Activated naive CD4-positive, alpha-beta T cell treated with anti-CD3 and anti-CD28 coated beads, Interleukin-2, amount 50 U/mL, for 24 hours (primary cell): ENCODE measurements around the gene CPLX1.
A peak's percentile ranks its signal among the peaks of the same experiment; 100 is the strongest.

Source experiments
- H3K27ac Mint-ChIP-seq: one replicate; pipeline ENCODE4 v1.8.0; 2021; ENCODE audit warnings: mild to moderate bottlenecking, mixed read lengths
- H3K27me3 Mint-ChIP-seq: one replicate; pipeline ENCODE4 v1.8.0; 2021; ENCODE audit warnings: mixed read lengths
- H3K36me3 Mint-ChIP-seq: one replicate; pipeline ENCODE4 v1.8.0; 2021; ENCODE audit warnings: mixed read lengths
- H3K4me1 Mint-ChIP-seq: one replicate; pipeline ENCODE4 v1.8.0; 2021; ENCODE audit warnings: mixed read lengths
- H3K4me3 Mint-ChIP-seq: one replicate; pipeline ENCODE4 v1.8.0; 2021; ENCODE audit warnings: mild to moderate bottlenecking, mixed read lengths
- H3K9me3 Mint-ChIP-seq: one replicate; pipeline ENCODE4 v1.8.0; 2021; ENCODE audit warnings: mixed read lengths

The CPLX1 gene

GRCh38 chr4:825971-826330, at the start of gene CPLX1:
CPLX1 (minus strand) TSS chr4:826129; CDS start chr4:824522, 1,607 bp downstream.
- no peak within 1 kb of the TSS for H3K27ac Mint-ChIP-seq
- peak within 1 kb of the TSS; percentile 4 for H3K4me3 Mint-ChIP-seq
- no peaks in the 10 kb centered on the region for H3K9me3 Mint-ChIP-seq
- peaks cover 1% of the 10 kb centered on the region for H3K36me3 Mint-ChIP-seq
- peaks cover 32% of the 10 kb centered on the region for H3K27me3 Mint-ChIP-seq
- peaks cover 5% of the 10 kb centered on the region for H3K4me1 Mint-ChIP-seq

- peaks cover 24% of the 10 kb centered on the region for H3K4me1 Mint-ChIP-seq
- H3K9me3 Mint-ChIP-seq, result no peaks in the 10 kb centered on the region
- H3K36me3 Mint-ChIP-seq, result peaks cover 17% of the 10 kb centered on the region
- peak overlapping the region; percentile 69 for H3K27ac Mint-ChIP-seq
- H3K4me3 Mint-ChIP-seq, result no peak overlapping the region
- no peaks in the 10 kb centered on the region for H3K27me3 Mint-ChIP-seq
These were observed 49.3 kb upstream of the CPLX1 start for GRCh38 chr4:874971-875817.

- no peak overlapping the region for H3K4me3 Mint-ChIP-seq
- no peaks in the 10 kb centered on the region for H3K27me3 Mint-ChIP-seq
- H3K4me1 Mint-ChIP-seq, result peaks cover 12% of the 10 kb centered on the region
- H3K9me3 Mint-ChIP-seq, result no peaks in the 10 kb centered on the region
- peaks cover 14% of the 10 kb centered on the region for H3K36me3 Mint-ChIP-seq
- no peak overlapping the region for H3K27ac Mint-ChIP-seq
These were observed 48.1 kb upstream of the CPLX1 start for GRCh38 chr4:874056-874455.

- Mint-ChIP-seq H3K36me3 (peaks cover 14% of the 10 kb centered on the region), H3K27ac (no peak overlapping the region), H3K4me3 (no peak overlapping the region), H3K4me1 (no peaks in the 10 kb centered on the region), H3K27me3 (no peaks in the 10 kb centered on the region), H3K9me3 (no peaks in the 10 kb centered on the region)
These were observed 46.5 kb upstream of the CPLX1 start for GRCh38 chr4:872241-872981.

GRCh38 chr4:871484-871883, 45.6 kb upstream of the CPLX1 start:
- peaks cover 11% of the 10 kb centered on the region for H3K36me3 Mint-ChIP-seq
- no peaks in the 10 kb centered on the region for H3K27me3 Mint-ChIP-seq
- no peaks in the 10 kb centered on the region for H3K9me3 Mint-ChIP-seq
- no peaks in the 10 kb centered on the region for H3K4me1 Mint-ChIP-seq
- H3K27ac Mint-ChIP-seq, result no peak overlapping the region
- H3K4me3 Mint-ChIP-seq, result no peak overlapping the region

- Mint-ChIP-seq H3K9me3 (no peaks in the 10 kb centered on the region), H3K4me3 (no peak overlapping the region), H3K27me3 (no peaks in the 10 kb centered on the region), H3K36me3 (peaks cover 12% of the 10 kb centered on the region), H3K27ac (no peak overlapping the region), H3K4me1 (no peaks in the 10 kb centered on the region)
These were observed 45.0 kb upstream of the CPLX1 start for GRCh38 chr4:870951-871350.

- Mint-ChIP-seq H3K27ac (no peak overlapping the region), H3K9me3 (no peaks in the 10 kb centered on the region), H3K27me3 (no peaks in the 10 kb centered on the region), H3K4me1 (no peaks in the 10 kb centered on the region), H3K4me3 (no peak overlapping the region), H3K36me3 (peaks cover 6% of the 10 kb centered on the region)
These were observed 43.8 kb upstream of the CPLX1 start for GRCh38 chr4:869776-870175.

GRCh38 chr4:868421-868820, 42.5 kb upstream of the CPLX1 start:
- peaks cover 4% of the 10 kb centered on the region for H3K36me3 Mint-ChIP-seq
- H3K9me3 Mint-ChIP-seq, result no peaks in the 10 kb centered on the region

GRCh38 chr4:867526-868250, 41.8 kb upstream of the CPLX1 start:
- peaks cover 12% of the 10 kb centered on the region for H3K36me3 Mint-ChIP-seq
- no peaks in the 10 kb centered on the region for H3K27me3 Mint-ChIP-seq
- no peak overlapping the region for H3K4me3 Mint-ChIP-seq
- no peak overlapping the region for H3K27ac Mint-ChIP-seq
- H3K4me1 Mint-ChIP-seq, result no peaks in the 10 kb centered on the region
- H3K9me3 Mint-ChIP-seq, result no peaks in the 10 kb centered on the region

More at GRCh38 chr4:868421-868820, 42.5 kb upstream of the CPLX1 start:
- Mint-ChIP-seq H3K27me3 (no peaks in the 10 kb centered on the region), H3K4me3 (no peak overlapping the region), H3K27ac (no peak overlapping the region), H3K4me1 (no peaks in the 10 kb centered on the region)

- H3K27ac Mint-ChIP-seq, result no peak overlapping the region
- H3K4me3 Mint-ChIP-seq, result no peak overlapping the region
- peaks cover 12% of the 10 kb centered on the region for H3K36me3 Mint-ChIP-seq
- no peaks in the 10 kb centered on the region for H3K9me3 Mint-ChIP-seq
- H3K27me3 Mint-ChIP-seq, result no peaks in the 10 kb centered on the region
- no peaks in the 10 kb centered on the region for H3K4me1 Mint-ChIP-seq
These were observed 40.9 kb upstream of the CPLX1 start for GRCh38 chr4:866761-867390.

GRCh38 chr4:866068-866760, 40.3 kb upstream of the CPLX1 start:
- Mint-ChIP-seq H3K9me3 (no peaks in the 10 kb centered on the region), H3K4me3 (no peak overlapping the region), H3K27me3 (no peaks in the 10 kb centered on the region), H3K27ac (no peak overlapping the region), H3K4me1 (no peaks in the 10 kb centered on the region), H3K36me3 (peaks cover 14% of the 10 kb centered on the region)

GRCh38 chr4:865572-865971, 39.6 kb upstream of the CPLX1 start:
- no peak overlapping the region for H3K4me3 Mint-ChIP-seq
- peaks cover 16% of the 10 kb centered on the region for H3K36me3 Mint-ChIP-seq
- no peaks in the 10 kb centered on the region for H3K4me1 Mint-ChIP-seq
- no peaks in the 10 kb centered on the region for H3K9me3 Mint-ChIP-seq
- no peak overlapping the region for H3K27ac Mint-ChIP-seq
- H3K27me3 Mint-ChIP-seq, result no peaks in the 10 kb centered on the region

GRCh38 chr4:865121-865465, 39.2 kb upstream of the CPLX1 start:
- Mint-ChIP-seq H3K36me3 (peaks cover 14% of the 10 kb centered on the region), H3K9me3 (no peaks in the 10 kb centered on the region), H3K4me3 (no peak overlapping the region), H3K4me1 (no peaks in the 10 kb centered on the region), H3K27me3 (no peaks in the 10 kb centered on the region), H3K27ac (no peak overlapping the region)

GRCh38 chr4:864456-865120, 38.7 kb upstream of the CPLX1 start:
- H3K27ac Mint-ChIP-seq, result no peak overlapping the region
- H3K9me3 Mint-ChIP-seq, result no peaks in the 10 kb centered on the region
- H3K27me3 Mint-ChIP-seq, result no peaks in the 10 kb centered on the region
- peaks cover 14% of the 10 kb centered on the region for H3K36me3 Mint-ChIP-seq
- H3K4me3 Mint-ChIP-seq, result no peak overlapping the region
- no peaks in the 10 kb centered on the region for H3K4me1 Mint-ChIP-seq

GRCh38 chr4:860561-860960, 34.6 kb upstream of the CPLX1 start:
- H3K4me3 Mint-ChIP-seq, result no peak overlapping the region
- H3K27ac Mint-ChIP-seq, result no peak overlapping the region
- H3K27me3 Mint-ChIP-seq, result no peaks in the 10 kb centered on the region
- peaks cover 29% of the 10 kb centered on the region for H3K36me3 Mint-ChIP-seq
- H3K9me3 Mint-ChIP-seq, result peaks cover 4% of the 10 kb centered on the region
- peaks cover 13% of the 10 kb centered on the region for H3K4me1 Mint-ChIP-seq
